GM12875 (cell line): ENCODE measurements around the gene CBX5.

Experiments used
- H3K4me3 ChIP-seq: one replicate; pipeline ENCODE4 v1.5.1; 2011; ENCODE audit warnings: low read depth, low read length, control low read depth
- CTCF ChIP-seq: IDR thresholded peaks from 2 replicates; pipeline ENCODE4 v1.5.1; 2011; ENCODE audit warnings: low read depth, mild to moderate bottlenecking, control low read depth, inconsistent platforms, low read length, moderate library complexity, borderline replicate concordance; ENCODE audit not compliant: insufficient read depth

CBX5 gene

GRCh38 chr12:54217774-54218241 lies 62.1 kb downstream of the CBX5 start:
- H3K4me3 ChIP-seq, result peak overlapping the region; percentile 31
- TF ChIP-seq CTCF, result peak; percentile 12; the same call in 1 of the 2 replicates

- peak overlapping the region; percentile 38 for H3K4me3 ChIP-seq
- TF ChIP-seq CTCF, result peak; percentile 63; the same call in 1 of the 2 replicates
These were observed 62.9 kb downstream of the CBX5 start for GRCh38 chr12:54216797-54217661.

- peak overlapping the region; percentile 38 for H3K4me3 ChIP-seq
- no peak for TF ChIP-seq CTCF
These were observed 63.7 kb downstream of the CBX5 start for GRCh38 chr12:54215989-54216796.

GRCh38 chr12:54214553-54215406 lies 65.1 kb downstream of the CBX5 start:
- peak overlapping the region; percentile 46 for H3K4me3 ChIP-seq
- TF ChIP-seq CTCF, result peak; percentile 99

GRCh38 chr12:54213079-54213478 lies 66.8 kb downstream of the CBX5 start:
- H3K4me3 ChIP-seq, result no peak overlapping the region
- no peak for TF ChIP-seq CTCF

- no peak overlapping the region for H3K4me3 ChIP-seq
- TF ChIP-seq CTCF, result no peak
These were observed 68.0 kb downstream of the CBX5 start for GRCh38 chr12:54211920-54212319.
